ENCODE data around the gene GCLM.

Gene GCLM

GRCh38 chr1:93841771-93842170 lies 67.5 kb downstream of the GCLM start:
- FAIRE-seq: no peak
- TF ChIP-seq PAX5 (IDR thresholded peaks at IDR 0.05; ENCODE audit: insufficient read depth, low read length, severe bottlenecking) (no peak), SPI1 (IDR thresholded peaks at IDR 0.05; ENCODE audit: low read depth, low read length) (no peak), POLR2A (IDR thresholded peaks at IDR 0.05; ENCODE audit: low read depth, low read length) (no peak), TAF1 (IDR thresholded peaks at IDR 0.05; ENCODE audit: low read depth, low read length) (no peak), POLR2AphosphoS5 (IDR thresholded peaks at IDR 0.05; ENCODE audit: low read depth, low read length) (no peak), POU2F2 (IDR thresholded peaks at IDR 0.05; ENCODE audit: low read depth, low read length) (no peak)

GRCh38 chr1:93840956-93841482 lies 68.2 kb downstream of the GCLM start:
- DNase-seq (ENCODE audit: insufficient read length, low spot score) (no peak), FAIRE-seq (no peak)
- TF ChIP-seq TAF1 (IDR thresholded peaks at IDR 0.05; ENCODE audit: low read depth, low read length) (no peak), POLR2AphosphoS5 (IDR thresholded peaks at IDR 0.05; ENCODE audit: low read depth, low read length) (no peak), SPI1 (IDR thresholded peaks at IDR 0.05; ENCODE audit: low read depth, low read length) (no peak), POU2F2 (IDR thresholded peaks at IDR 0.05; ENCODE audit: low read depth, low read length) (no peak), POLR2A (IDR thresholded peaks at IDR 0.05; ENCODE audit: low read depth, low read length) (no peak), PAX5 (IDR thresholded peaks at IDR 0.05; ENCODE audit: insufficient read depth, low read length, severe bottlenecking) (no peak)

More at GRCh38 chr1:93841771-93842170, 67.5 kb downstream of the GCLM start:
- no peak for DNase-seq (ENCODE audit: insufficient read length, low spot score)

- TF ChIP-seq TAF1 (IDR thresholded peaks at IDR 0.05; ENCODE audit: low read depth, low read length) (no peak), POLR2AphosphoS5 (IDR thresholded peaks at IDR 0.05; ENCODE audit: low read depth, low read length) (no peak), PAX5 (IDR thresholded peaks at IDR 0.05; ENCODE audit: insufficient read depth, low read length, severe bottlenecking) (no peak), SPI1 (IDR thresholded peaks at IDR 0.05; ENCODE audit: low read depth, low read length) (no peak), POU2F2 (IDR thresholded peaks at IDR 0.05; ENCODE audit: low read depth, low read length) (no peak), POLR2A (IDR thresholded peaks at IDR 0.05; ENCODE audit: low read depth, low read length) (no peak)
- DNase-seq (ENCODE audit: insufficient read length, low spot score) (no peak), FAIRE-seq (no peak)
Observed at GRCh38 chr1:93839753-93840152, 69.5 kb downstream of the GCLM start.

GRCh38 chr1:93839307-93839706 lies 69.9 kb downstream of the GCLM start:
- TF ChIP-seq PAX5 (IDR thresholded peaks at IDR 0.05; ENCODE audit: insufficient read depth, low read length, severe bottlenecking) (no peak), TAF1 (IDR thresholded peaks at IDR 0.05; ENCODE audit: low read depth, low read length) (no peak), POU2F2 (IDR thresholded peaks at IDR 0.05; ENCODE audit: low read depth, low read length) (no peak), POLR2AphosphoS5 (IDR thresholded peaks at IDR 0.05; ENCODE audit: low read depth, low read length) (no peak), SPI1 (IDR thresholded peaks at IDR 0.05; ENCODE audit: low read depth, low read length) (no peak), POLR2A (IDR thresholded peaks at IDR 0.05; ENCODE audit: low read depth, low read length) (no peak)
- DNase-seq (ENCODE audit: insufficient read length, low spot score) (no peak), FAIRE-seq (no peak)

- TF ChIP-seq POLR2AphosphoS5 (IDR thresholded peaks at IDR 0.05; ENCODE audit: low read depth, low read length) (no peak), PAX5 (IDR thresholded peaks at IDR 0.05; ENCODE audit: insufficient read depth, low read length, severe bottlenecking) (no peak), POU2F2 (IDR thresholded peaks at IDR 0.05; ENCODE audit: low read depth, low read length) (no peak), TAF1 (IDR thresholded peaks at IDR 0.05; ENCODE audit: low read depth, low read length) (no peak), SPI1 (IDR thresholded peaks at IDR 0.05; ENCODE audit: low read depth, low read length) (no peak), POLR2A (IDR thresholded peaks at IDR 0.05; ENCODE audit: low read depth, low read length) (no peak)
- DNase-seq (ENCODE audit: insufficient read length, low spot score) (no peak), FAIRE-seq (no peak)
Observed at GRCh38 chr1:93837961-93838360, 71.3 kb downstream of the GCLM start.

Measured in GM12891 (cell line).